Liver (tissue), 9 donors: ENCODE measurements around the gene MYO18A. TPM values are rescaled to one million over a fixed set of nuclear protein-coding genes. Genes with fewer than 3 reads are reported as not detected.

Source experiments
- DNase-seq: peaks from one replicate; pipeline ENCODE4 v3.0.0-alpha.2; 2017; ENCODE audit warnings: low spot score
- H3K27ac ChIP-seq, 2 donors: one replicate each; pipeline ENCODE4 v1.7.0; 2013; ENCODE audit warnings: inconsistent platforms in 2 of 2, low read length in 2 of 2, control low read depth in 1 of 2, low read depth in 1 of 2, mild to moderate bottlenecking in 1 of 2
- H3K27me3 ChIP-seq, 4 donors: one replicate each; pipeline versions ENCODE4 v1.6.1 to v1.7.0; 2013; ENCODE audit warnings: low read length in 3 of 4, inconsistent platforms in 1 of 4, mild to moderate bottlenecking in 1 of 4, moderate library complexity in 1 of 4; ENCODE audit not compliant: control insufficient read depth in 4 of 4, insufficient read depth in 4 of 4
- H3K36me3 ChIP-seq, 4 donors: one replicate each; pipeline versions ENCODE4 v1.6.1 to v1.7.0; 2013; ENCODE audit warnings: low read length in 3 of 4, mild to moderate bottlenecking in 3 of 4, low read depth in 1 of 4, moderate library complexity in 1 of 4; ENCODE audit not compliant: control insufficient read depth in 4 of 4, insufficient read depth in 3 of 4
- H3K4me1 ChIP-seq, 4 donors: one replicate each; pipeline versions ENCODE4 v1.6.1 to v1.7.0; 2013; ENCODE audit warnings: low read length in 3 of 4, mild to moderate bottlenecking in 3 of 4, moderate library complexity in 1 of 4; ENCODE audit not compliant: control insufficient read depth in 4 of 4, insufficient read depth in 4 of 4
- H3K4me3 ChIP-seq, 3 donors: one replicate each; pipeline versions ENCODE4 v1.6.1 to v1.7.0; 2013; ENCODE audit warnings: low read length in 3 of 3, control low read depth in 1 of 3, low read depth in 1 of 3, mild to moderate bottlenecking in 1 of 3
- H3K9ac ChIP-seq, 2 donors: one replicate each; pipeline ENCODE4 v1.7.0; 2013; ENCODE audit warnings: low read length in 2 of 2, mild to moderate bottlenecking in 2 of 2, moderate library complexity in 2 of 2, control low read depth in 1 of 2, low read depth in 1 of 2
- H3K9me3 ChIP-seq, 4 donors: one replicate each; pipeline versions ENCODE4 v1.6.1 to v1.7.0; 2013; ENCODE audit warnings: low read length in 3 of 4; ENCODE audit not compliant: control insufficient read depth in 4 of 4
- EGR1 ChIP-seq, 2 donors: IDR thresholded peaks; 2 replicates each; pipeline ENCODE4 v1.6.1; 2016 to 2018; ENCODE audit warnings: antibody characterized with exemption in 2 of 2, low read depth in 2 of 2
- FOXA2 ChIP-seq: IDR thresholded peaks from 2 replicates; pipeline ENCODE4 v1.6.1; 2016; ENCODE audit warnings: antibody characterized with exemption
- GABPA ChIP-seq, 2 donors: IDR thresholded peaks in 1 of 2; conservative IDR thresholded peaks in 1 of 2; 2 replicates each; pipeline ENCODE4 v1.6.1; 2016; ENCODE audit warnings: antibody characterized with exemption in 2 of 2, mild to moderate bottlenecking in 1 of 2, moderate library complexity in 1 of 2
- HNF4G ChIP-seq: IDR thresholded peaks from 2 replicates; pipeline ENCODE4 v1.6.1; 2016; ENCODE audit warnings: antibody characterized with exemption
- JUND ChIP-seq, 2 donors: IDR thresholded peaks; 2 replicates each; pipeline ENCODE4 v1.6.1; 2016; ENCODE audit warnings: antibody characterized with exemption in 2 of 2
- RAD21 ChIP-seq, 2 donors: IDR thresholded peaks; 2 replicates each; pipeline ENCODE4 v1.6.1; 2016; ENCODE audit warnings: antibody characterized with exemption in 2 of 2, mild to moderate bottlenecking in 2 of 2
- TAF1 ChIP-seq: conservative IDR thresholded peaks from 2 replicates; pipeline ENCODE4 v1.6.1; 2016; ENCODE audit warnings: antibody characterized with exemption, mild to moderate bottlenecking
- WGBS: extraction: QIAGEN DNeasy Blood & Tissue Kit; methylation state at CpG from one replicate; pipeline ENCODE4 v1.1.7; 2013; 5-methylcytosine and 5-hydroxymethylcytosine counted together
- polyA plus RNA-seq, 2 donors: library from polyadenylated mRNA; stranded (reverse) in 1 of 2; unstranded in 1 of 2; fragments of 200-250 nt in 1 of 2; fragments of >200 nt in 1 of 2; fragmentation: Nextera tagmentation in 1 of 2; extraction: Ambion mirVana in 1 of 2; gene quantifications; one replicate each; pipeline versions ENCODE4 v1.2.1 to v1.2.3, GENCODE V29; 2013 to 2015
- total RNA-seq, 2 donors: library from RNA; depleted of rRNA; stranded (reverse); fragments of >200 nt; gene quantifications; one replicate each; pipeline ENCODE4 v1.2.3, GENCODE V29; 2014
- TF ChIP-seq, protein P1 (sequence below): IDR thresholded peaks from 2 replicates; pipeline ENCODE4 v1.6.1; 2016; ENCODE audit warnings: antibody characterized with exemption, mild to moderate bottlenecking
- TF ChIP-seq, protein P2 (sequence below): IDR thresholded peaks from 2 replicates; pipeline ENCODE4 v1.6.1; 2016; ENCODE audit warnings: antibody characterized with exemption
- TF ChIP-seq, protein P3 (sequence below): IDR thresholded peaks from 2 replicates; pipeline ENCODE4 v1.6.1; 2016; ENCODE audit warnings: antibody characterized with exemption
- TF ChIP-seq, protein P4 (sequence below): fragments of 150-350 bp; IDR thresholded peaks from 2 replicates; pipeline ENCODE4 v1.5.1; 2017; ENCODE audit warnings: improper control_type of control experiment, low read depth, low read length; ENCODE audit not compliant: missing input control
- donor health status: healthy.
- donor health status: healthy.
- donor health status: healthy.
- donor health status: healthy.
- donor health status: healthy.

The MYO18A gene
- total and polyA plus RNA-seq, 4 donors, result 26.3 to 81.6 (median 37.3) TPM

DNA sequence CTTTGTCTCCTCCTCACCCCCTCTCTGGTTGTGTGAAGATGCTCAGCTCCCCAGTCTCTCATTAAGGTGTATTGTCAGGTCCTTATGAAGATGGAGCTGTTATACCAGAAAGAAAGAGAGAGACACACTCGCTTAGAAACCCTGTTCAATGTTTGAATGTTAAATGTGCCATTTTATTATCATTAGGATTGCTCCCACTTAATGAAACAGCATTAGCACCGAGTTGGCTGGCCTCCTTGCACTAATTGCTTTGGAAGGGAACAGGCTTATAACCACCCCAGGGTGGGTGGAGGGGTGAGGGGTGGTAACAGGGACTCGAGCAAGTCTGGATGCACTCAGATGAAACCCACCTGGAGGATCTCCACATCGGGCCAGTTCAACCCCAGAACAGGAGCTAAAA, 122.8 kb downstream of the MYO18A start (continued):
- TF ChIP-seq, protein P1, sequence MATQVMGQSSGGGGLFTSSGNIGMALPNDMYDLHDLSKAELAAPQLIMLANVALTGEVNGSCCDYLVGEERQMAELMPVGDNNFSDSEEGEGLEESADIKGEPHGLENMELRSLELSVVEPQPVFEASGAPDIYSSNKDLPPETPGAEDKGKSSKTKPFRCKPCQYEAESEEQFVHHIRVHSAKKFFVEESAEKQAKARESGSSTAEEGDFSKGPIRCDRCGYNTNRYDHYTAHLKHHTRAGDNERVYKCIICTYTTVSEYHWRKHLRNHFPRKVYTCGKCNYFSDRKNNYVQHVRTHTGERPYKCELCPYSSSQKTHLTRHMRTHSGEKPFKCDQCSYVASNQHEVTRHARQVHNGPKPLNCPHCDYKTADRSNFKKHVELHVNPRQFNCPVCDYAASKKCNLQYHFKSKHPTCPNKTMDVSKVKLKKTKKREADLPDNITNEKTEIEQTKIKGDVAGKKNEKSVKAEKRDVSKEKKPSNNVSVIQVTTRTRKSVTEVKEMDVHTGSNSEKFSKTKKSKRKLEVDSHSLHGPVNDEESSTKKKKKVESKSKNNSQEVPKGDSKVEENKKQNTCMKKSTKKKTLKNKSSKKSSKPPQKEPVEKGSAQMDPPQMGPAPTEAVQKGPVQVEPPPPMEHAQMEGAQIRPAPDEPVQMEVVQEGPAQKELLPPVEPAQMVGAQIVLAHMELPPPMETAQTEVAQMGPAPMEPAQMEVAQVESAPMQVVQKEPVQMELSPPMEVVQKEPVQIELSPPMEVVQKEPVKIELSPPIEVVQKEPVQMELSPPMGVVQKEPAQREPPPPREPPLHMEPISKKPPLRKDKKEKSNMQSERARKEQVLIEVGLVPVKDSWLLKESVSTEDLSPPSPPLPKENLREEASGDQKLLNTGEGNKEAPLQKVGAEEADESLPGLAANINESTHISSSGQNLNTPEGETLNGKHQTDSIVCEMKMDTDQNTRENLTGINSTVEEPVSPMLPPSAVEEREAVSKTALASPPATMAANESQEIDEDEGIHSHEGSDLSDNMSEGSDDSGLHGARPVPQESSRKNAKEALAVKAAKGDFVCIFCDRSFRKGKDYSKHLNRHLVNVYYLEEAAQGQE, result no peak
- TF ChIP-seq RAD21 (IDR thresholded peaks at IDR 0.05) (no peak), EGR1 (IDR thresholded peaks at IDR 0.05; ENCODE audit: low read depth in 2 of 2) (no peak), JUND (IDR thresholded peaks at IDR 0.05) (no peak), FOXA2 (no peak), HNF4G (no peak)
- TF ChIP-seq, protein P2, sequence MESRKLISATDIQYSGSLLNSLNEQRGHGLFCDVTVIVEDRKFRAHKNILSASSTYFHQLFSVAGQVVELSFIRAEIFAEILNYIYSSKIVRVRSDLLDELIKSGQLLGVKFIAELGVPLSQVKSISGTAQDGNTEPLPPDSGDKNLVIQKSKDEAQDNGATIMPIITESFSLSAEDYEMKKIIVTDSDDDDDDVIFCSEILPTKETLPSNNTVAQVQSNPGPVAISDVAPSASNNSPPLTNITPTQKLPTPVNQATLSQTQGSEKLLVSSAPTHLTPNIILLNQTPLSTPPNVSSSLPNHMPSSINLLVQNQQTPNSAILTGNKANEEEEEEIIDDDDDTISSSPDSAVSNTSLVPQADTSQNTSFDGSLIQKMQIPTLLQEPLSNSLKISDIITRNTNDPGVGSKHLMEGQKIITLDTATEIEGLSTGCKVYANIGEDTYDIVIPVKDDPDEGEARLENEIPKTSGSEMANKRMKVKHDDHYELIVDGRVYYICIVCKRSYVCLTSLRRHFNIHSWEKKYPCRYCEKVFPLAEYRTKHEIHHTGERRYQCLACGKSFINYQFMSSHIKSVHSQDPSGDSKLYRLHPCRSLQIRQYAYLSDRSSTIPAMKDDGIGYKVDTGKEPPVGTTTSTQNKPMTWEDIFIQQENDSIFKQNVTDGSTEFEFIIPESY, result no peak

DNA sequence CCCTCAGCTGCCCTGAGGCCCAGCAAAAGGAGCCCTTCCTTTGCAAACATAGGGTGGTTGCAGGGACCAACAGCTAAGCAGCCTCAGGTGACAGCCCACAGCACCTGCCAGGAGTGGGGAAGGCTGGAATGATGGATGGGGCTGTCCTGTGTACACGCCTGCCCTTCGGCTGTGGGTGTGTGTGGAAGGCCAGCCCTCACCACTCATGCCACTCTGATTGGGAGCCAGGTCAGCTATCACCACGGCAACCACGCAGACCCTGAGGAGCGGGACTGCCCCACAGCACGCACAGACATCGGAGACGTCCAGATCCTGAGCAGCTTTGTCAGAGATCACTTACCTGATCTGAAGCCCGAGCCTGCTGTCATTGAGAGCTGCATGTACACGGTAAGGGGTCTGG, 125.4 kb downstream of the MYO18A start:
- H3K36me3 ChIP-seq, result peaks cover 6 to 43% (median 32%) of the 10 kb centered on the region in 4 donors
- H3K9me3 ChIP-seq, result no peaks in the 10 kb centered on the region
- no peak overlapping the region for H3K27ac ChIP-seq
- no peaks in the 10 kb centered on the region for H3K27me3 ChIP-seq
- no peak for DNase-seq
- TF ChIP-seq FOXA2 (no peak), RAD21 (IDR thresholded peaks at IDR 0.05) (no peak), TAF1 (no peak), EGR1 (IDR thresholded peaks at IDR 0.05; ENCODE audit: low read depth in 2 of 2) (no peak)
- TF ChIP-seq, protein P2, result no peak
- H3K4me1 ChIP-seq, result peaks cover 0 to 31% (median 20%) of the 10 kb centered on the region in 4 donors
- H3K4me3 ChIP-seq, result no peak overlapping the region
- H3K9ac ChIP-seq, result no peak overlapping the region
- WGBS, result 88% methylated on average over 10 of the region's 10 CpGs

DNA sequence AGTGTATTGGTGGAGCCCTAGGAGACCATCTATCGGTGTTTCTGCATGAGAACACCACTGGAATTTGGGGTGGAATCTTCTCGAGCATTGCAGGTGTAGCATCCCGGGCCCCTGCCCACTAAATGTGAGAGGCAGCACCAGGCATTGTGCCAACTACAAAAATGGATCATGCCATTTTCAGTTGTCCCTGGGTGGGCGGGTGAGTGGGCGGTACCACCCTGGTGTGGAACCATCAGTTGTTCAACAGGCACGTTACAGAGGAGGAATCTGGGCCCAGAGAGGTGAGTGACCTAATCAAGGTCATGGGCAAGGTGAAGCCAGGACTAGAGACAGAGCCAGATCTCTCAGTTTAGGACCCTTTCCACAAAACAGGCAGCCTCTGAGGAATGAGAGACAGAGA, 128.5 kb downstream of the MYO18A start:
- Histone ChIP-seq H3K36me3 (peaks cover 6 to 52% (median 31%) of the 10 kb centered on the region in 4 donors), H3K4me3 (no peak overlapping the region), H3K9ac (no peak overlapping the region), H3K27ac (no peak overlapping the region), H3K4me1 (peaks cover 4 to 60% (median 48%) of the 10 kb centered on the region in 4 donors), H3K27me3 (no peaks in the 10 kb centered on the region), H3K9me3 (no peaks in the 10 kb centered on the region)
- DNase-seq, result no peak
- TF ChIP-seq, protein P3, sequence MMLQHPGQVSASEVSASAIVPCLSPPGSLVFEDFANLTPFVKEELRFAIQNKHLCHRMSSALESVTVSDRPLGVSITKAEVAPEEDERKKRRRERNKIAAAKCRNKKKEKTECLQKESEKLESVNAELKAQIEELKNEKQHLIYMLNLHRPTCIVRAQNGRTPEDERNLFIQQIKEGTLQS, result no peak
- TF ChIP-seq, protein P4, sequence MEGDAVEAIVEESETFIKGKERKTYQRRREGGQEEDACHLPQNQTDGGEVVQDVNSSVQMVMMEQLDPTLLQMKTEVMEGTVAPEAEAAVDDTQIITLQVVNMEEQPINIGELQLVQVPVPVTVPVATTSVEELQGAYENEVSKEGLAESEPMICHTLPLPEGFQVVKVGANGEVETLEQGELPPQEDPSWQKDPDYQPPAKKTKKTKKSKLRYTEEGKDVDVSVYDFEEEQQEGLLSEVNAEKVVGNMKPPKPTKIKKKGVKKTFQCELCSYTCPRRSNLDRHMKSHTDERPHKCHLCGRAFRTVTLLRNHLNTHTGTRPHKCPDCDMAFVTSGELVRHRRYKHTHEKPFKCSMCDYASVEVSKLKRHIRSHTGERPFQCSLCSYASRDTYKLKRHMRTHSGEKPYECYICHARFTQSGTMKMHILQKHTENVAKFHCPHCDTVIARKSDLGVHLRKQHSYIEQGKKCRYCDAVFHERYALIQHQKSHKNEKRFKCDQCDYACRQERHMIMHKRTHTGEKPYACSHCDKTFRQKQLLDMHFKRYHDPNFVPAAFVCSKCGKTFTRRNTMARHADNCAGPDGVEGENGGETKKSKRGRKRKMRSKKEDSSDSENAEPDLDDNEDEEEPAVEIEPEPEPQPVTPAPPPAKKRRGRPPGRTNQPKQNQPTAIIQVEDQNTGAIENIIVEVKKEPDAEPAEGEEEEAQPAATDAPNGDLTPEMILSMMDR, result no peak
- TF ChIP-seq EGR1 (IDR thresholded peaks at IDR 0.05; ENCODE audit: low read depth in 2 of 2) (no peak), GABPA (IDR thresholded peaks at IDR 0.05 in 1 of 2, conservative IDR thresholded peaks at IDR 0.05 in 1 of 2) (no peak)
- 80% methylated on average over 6 of the region's 6 CpGs for WGBS
